Heart right ventricle (tissue), 16 donors: ENCODE results near the gene HCN3. TPM values are rescaled to one million over a fixed set of nuclear protein-coding genes. Genes with fewer than 3 reads are reported as not detected.

Experiments used
- ATAC-seq, 8 donors: fragments of 200-7000 bp; cut with Tn5 transposase; one replicate each; pipeline ENCODE4 v1.9.1; 2020; ENCODE audit warnings: mild to moderate bottlenecking in 8 of 8, moderate library complexity in 8 of 8, moderate number of reproducible peaks in 1 of 8
- DNase-seq, 2 donors: peaks; one replicate each; pipeline ENCODE4 v3.0.0-alpha.2; 2020
- H3K27ac ChIP-seq, 10 donors: fragments of 200-600 bp; sonication (generic) in 2 of 10; one replicate each; pipeline versions ENCODE4 v1.5.0 to v1.8.0; 2020 to 2022; ENCODE audit warnings: mild to moderate bottlenecking in 3 of 10
- H3K27me3 ChIP-seq, 7 donors: fragments of 200-600 bp; one replicate each; pipeline ENCODE4 v1.8.0; 2021 to 2022; ENCODE audit warnings: mild to moderate bottlenecking in 2 of 7
- H3K36me3 ChIP-seq, 9 donors: fragments of 200-600 bp; sonication (generic) in 1 of 9; one replicate each; pipeline versions ENCODE4 v1.5.0 to v1.8.0; 2020 to 2022; ENCODE audit warnings: mild to moderate bottlenecking in 2 of 9
- H3K4me1 ChIP-seq, 9 donors: fragments of 200-600 bp; sonication (generic) in 1 of 9; one replicate each; pipeline versions ENCODE4 v1.5.0 to v1.8.0; 2020 to 2022; ENCODE audit warnings: mild to moderate bottlenecking in 4 of 9
- H3K4me3 ChIP-seq, 10 donors: fragments of 200-600 bp; sonication (generic) in 2 of 10; one replicate each; pipeline versions ENCODE4 v1.5.0 to v1.8.0; 2020 to 2022; ENCODE audit warnings: mild to moderate bottlenecking in 7 of 10, moderate library complexity in 2 of 10
- H3K9me3 ChIP-seq, 11 donors: fragments of 200-600 bp in 10 of 11; sonication (generic) in 2 of 11; one replicate each; pipeline versions ENCODE4 v1.5.0 to v1.8.0; 2013 to 2022; ENCODE audit warnings: mild to moderate bottlenecking in 2 of 11, control low read depth in 1 of 11, moderate library complexity in 1 of 11
- CTCF ChIP-seq, 9 donors: fragments of 200-600 bp; sonication (generic) in 2 of 9; IDR thresholded peaks; one replicate each; pipeline versions ENCODE4 v1.5.0 to v1.8.0; 2021 to 2022; ENCODE audit warnings: antibody characterized with exemption in 9 of 9, mild to moderate bottlenecking in 5 of 9, moderate library complexity in 1 of 9
- WGBS, 2 donors: extraction: QIAGEN DNeasy Blood & Tissue Kit; methylation state at CpG; one replicate each; pipeline ENCODE4 v1.1.7; 2013; ENCODE audit warnings: inconsistent platforms in 1 of 2; 5-methylcytosine and 5-hydroxymethylcytosine counted together
- intact Hi-C, 10 donors: fragments of 100-400 bp; cut with DNase I; formaldehyde crosslinking; loops; one replicate each; pipeline versions ENCODE4 v1.11.1 to v1.14.2; 2022
- polyA plus RNA-seq, 2 donors: library from polyadenylated mRNA; stranded (reverse); fragments of 200-250 nt; gene quantifications; one replicate each; pipeline ENCODE4 v1.2.3, GENCODE V29; 2013
- total RNA-seq, 10 donors: library from RNA; stranded (reverse); fragmentation: NEBNext Ultra II Directional in 3 of 10; extraction: Animal tissue kit (Norgen Biotek cat#: 25700) in 3 of 10; gene quantifications; one replicate each; pipeline versions ENCODE4 v1.2.1 to v1.2.4, GENCODE V29; 2021 to 2023
- donor health status: Arrhythmogenic right ventricular cardiomyopathy.
- donor health status: ischemic (EF 13 %, LVEDD 7.1; RV severe dilation, severe dysfunction).
- donor health status: healthy with polysubstance abuse.
- donor health status: DM: no; HTN: yes; CAD: no.
- donor health status: DM: no; HTN: no; CAD: no.
- donor health status: ischemic (EF 25% LVEDD 6.9; RV normal size, moderate dysfunction).
- donor health status: ischemic (EF 25% LVEDD 5.7; RV mildly dilated, moderate dysfunction).
- donor health status: healthy.
- donor health status: DM: yes; HTN: yes; CAD: no.
- donor health status: Ischemic cardiomyopathy.
- donor health status: ischemic (EF 35%, LVEDD 5.7; RV mildly dilated, moderate dysfunction).
- donor health status: nonischemic (EF 11% LVEDD 7.7; RV severe dilation, severe dysfunction).
- donor health status: DM: yes; HTN: yes; CAD: no.
- donor health status: PGD.
- donor health status: ischemic (EF 29% LVEDD 5.4; RV normal size, mild dysfunction).
- donor health status: nonischemic (EF 23%, LVEDD 6.1; RV moderate dilation, normal function).

HCN3 gene
- total and polyA plus RNA-seq, 12 donors, result 0.68 to 3.2 (median 1.0) TPM

GRCh38 chr1:155295183-155295941 is 18.1 kb downstream of the HCN3 start:
- Histone ChIP-seq H3K4me1 (peaks cover 2 to 14% (median 6%) of the 10 kb centered on the region in 9 donors), H3K9me3 (no peaks in the 10 kb centered on the region), H3K27me3 (peaks cover 9 to 50% (median 32%) of the 10 kb centered on the region in 7 donors), H3K27ac (no peak overlapping the region), H3K36me3 (no peaks in the 10 kb centered on the region), H3K4me3 (peak overlapping the region in 7 of 10 donors; percentile 11 to 34 (median 23))
- ATAC-seq, result peak in 5 of 8 donors; percentile 13 to 55 (median 41)
- TF ChIP-seq CTCF (IDR thresholded peaks at IDR 0.05), result no peak
- intact Hi-C loops, result no loop called here
- no peak for DNase-seq
- 9 to 12% methylated on average over 47 of the region's 47 CpGs for WGBS, 2 donors

GRCh38 chr1:155295942-155296267 is 18.6 kb downstream of the HCN3 start:
- DNase-seq (no peak), ATAC-seq (peak in 2 of 8 donors; percentile 30 to 35)
- peaks cover 9 to 50% (median 32%) of the 10 kb centered on the region in 7 donors for H3K27me3 ChIP-seq
- H3K36me3 ChIP-seq, result no peaks in the 10 kb centered on the region
- intact Hi-C loops, result no loop called here
- peaks cover 2 to 14% (median 6%) of the 10 kb centered on the region in 9 donors for H3K4me1 ChIP-seq
- no peak for TF ChIP-seq CTCF (IDR thresholded peaks at IDR 0.05)
- no peak overlapping the region for H3K4me3 ChIP-seq
- no peaks in the 10 kb centered on the region for H3K9me3 ChIP-seq
- WGBS, 2 donors, result 81 to 88% methylated on average over 7 of the region's 7 CpGs
- H3K27ac ChIP-seq, result no peak overlapping the region

GRCh38 chr1:155296661-155297060 is 19.4 kb downstream of the HCN3 start:
- Histone ChIP-seq H3K27me3 (peaks cover 9 to 48% (median 32%) of the 10 kb centered on the region in 7 donors), H3K9me3 (no peaks in the 10 kb centered on the region), H3K27ac (no peak overlapping the region), H3K36me3 (no peaks in the 10 kb centered on the region), H3K4me1 (peaks cover 2 to 14% (median 6%) of the 10 kb centered on the region in 9 donors), H3K4me3 (no peak overlapping the region)
- WGBS, 2 donors, result 80 to 83% methylated on average over 3 of the region's 3 CpGs
- no peak for DNase-seq
- intact Hi-C loops, result no loop called here
- no peak for TF ChIP-seq CTCF (IDR thresholded peaks at IDR 0.05)
- ATAC-seq, result no peak

- WGBS, 2 donors, result 67 to 72% methylated on average over 7 of the region's 7 CpGs
- Histone ChIP-seq H3K27ac (no peak overlapping the region), H3K9me3 (no peaks in the 10 kb centered on the region), H3K36me3 (no peaks in the 10 kb centered on the region), H3K4me1 (peaks cover 2 to 14% (median 6%) of the 10 kb centered on the region in 9 donors), H3K27me3 (peaks cover 9 to 47% (median 32%) of the 10 kb centered on the region in 7 donors), H3K4me3 (no peak overlapping the region)
- DNase-seq (no peak), ATAC-seq (no peak)
- intact Hi-C loops, result no loop called here
- no peak for TF ChIP-seq CTCF (IDR thresholded peaks at IDR 0.05)
Measured at GRCh38 chr1:155297384-155297783, 20.1 kb downstream of the HCN3 start.
